HEK293T (cell line): ENCODE measurements around the gene ZBTB42.

ENCODE experiments used
- ARNT ChIP-seq: fragments of 450-650 bp; IDR thresholded peaks from 2 replicates; pipeline ENCODE4 v1.6.1; 2017; ENCODE audit warnings: mild to moderate bottlenecking
- BHLHE40 ChIP-seq: fragments of 450-650 bp; IDR thresholded peaks from 2 replicates; pipeline ENCODE4 v1.6.1; 2016; ENCODE audit warnings: mild to moderate bottlenecking, moderate library complexity, borderline replicate concordance
- CTBP1 ChIP-seq: fragments of 450-650 bp; IDR thresholded peaks from 2 replicates; pipeline ENCODE4 v1.6.1; 2016; ENCODE audit warnings: borderline replicate concordance
- ELF4 ChIP-seq: fragments of 450-650 bp; IDR thresholded peaks from 2 replicates; pipeline ENCODE4 v1.6.1; 2017; ENCODE audit warnings: antibody characterized with exemption
- FOXM1 ChIP-seq: fragments of 450-650 bp; IDR thresholded peaks from 2 replicates; pipeline ENCODE4 v1.6.1; 2017; ENCODE audit warnings: mild to moderate bottlenecking, borderline replicate concordance
- L3MBTL2 ChIP-seq: fragments of 450-650 bp; conservative IDR thresholded peaks from 2 replicates; pipeline ENCODE4 v1.6.1; 2016; ENCODE audit warnings: mild to moderate bottlenecking
- LEF1 ChIP-seq: fragments of 450-650 bp; IDR thresholded peaks from 2 replicates; pipeline ENCODE4 v1.6.1; 2017; ENCODE audit warnings: mild to moderate bottlenecking, borderline replicate concordance
- NFRKB ChIP-seq: fragments of 450-650 bp; IDR thresholded peaks from 2 replicates; pipeline ENCODE4 v1.6.1; 2016; ENCODE audit warnings: mild to moderate bottlenecking, moderate library complexity
- SP1 ChIP-seq: fragments of 450-650 bp; IDR thresholded peaks from 2 replicates; pipeline ENCODE4 v1.6.1; 2017
- TARDBP ChIP-seq: fragments of 450-650 bp; IDR thresholded peaks from 2 replicates; pipeline ENCODE4 v1.6.1; 2016
- ZNF384 ChIP-seq: fragments of 450-650 bp; IDR thresholded peaks from 2 replicates; pipeline ENCODE4 v1.6.1; 2016
- TF ChIP-seq, protein P1 (sequence below): fragments of 450-650 bp; IDR thresholded peaks from 2 replicates; pipeline ENCODE4 v1.6.1; 2016

- no peak for TF ChIP-seq BHLHE40
- TF ChIP-seq L3MBTL2: no peak
- TF ChIP-seq SP1: no peak
- no peak for TF ChIP-seq LEF1
- TF ChIP-seq ELF4: no peak
- no peak for TF ChIP-seq FOXM1
- TF ChIP-seq TARDBP: no peak
- no peak for TF ChIP-seq ZNF384
- no peak for TF ChIP-seq CTBP1
- TF ChIP-seq ARNT: no peak
- TF ChIP-seq NFRKB: no peak
- TF ChIP-seq, protein P1, sequence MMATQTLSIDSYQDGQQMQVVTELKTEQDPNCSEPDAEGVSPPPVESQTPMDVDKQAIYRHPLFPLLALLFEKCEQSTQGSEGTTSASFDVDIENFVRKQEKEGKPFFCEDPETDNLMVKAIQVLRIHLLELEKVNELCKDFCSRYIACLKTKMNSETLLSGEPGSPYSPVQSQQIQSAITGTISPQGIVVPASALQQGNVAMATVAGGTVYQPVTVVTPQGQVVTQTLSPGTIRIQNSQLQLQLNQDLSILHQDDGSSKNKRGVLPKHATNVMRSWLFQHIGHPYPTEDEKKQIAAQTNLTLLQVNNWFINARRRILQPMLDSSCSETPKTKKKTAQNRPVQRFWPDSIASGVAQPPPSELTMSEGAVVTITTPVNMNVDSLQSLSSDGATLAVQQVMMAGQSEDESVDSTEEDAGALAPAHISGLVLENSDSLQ: no peak
Measured at GRCh38 chr14:104843442-104844305, 42.8 kb downstream of the ZBTB42 start.
